CD4-positive, alpha-beta T cell treated with Interleukin-4 for 4 hours (primary cell): ENCODE results near the gene TMEM38A.
A peak's percentile ranks its signal among the peaks of the same experiment; 100 is the strongest.

Experiments used
- DNase-seq: peaks from one replicate; pipeline ENCODE4 v3.0.0-alpha.2; 2020

The TMEM38A gene

GRCh38 chr19:16660763-16661479 lies at the start of gene TMEM38A:
TMEM38A (plus strand) TSS chr19:16661139; CDS start chr19:16661218, 79 bp downstream.
- no peak for DNase-seq

- DNase-seq = no peak
Observed at GRCh38 chr19:16612636-16613035, 48.3 kb upstream of the TMEM38A start.

- DNase-seq = no peak
Observed at GRCh38 chr19:16613841-16614240, 47.1 kb upstream of the TMEM38A start.

GRCh38 chr19:16614941-16615340 lies 46.0 kb upstream of the TMEM38A start:
- DNase-seq = no peak

GRCh38 chr19:16615808-16616207 lies 45.1 kb upstream of the TMEM38A start:
- no peak for DNase-seq

GRCh38 chr19:16618248-16618647 lies 42.7 kb upstream of the TMEM38A start:
- DNase-seq = no peak

GRCh38 chr19:16619457-16619856 lies 41.5 kb upstream of the TMEM38A start:
- DNase-seq = no peak

GRCh38 chr19:16620018-16620417 lies 40.9 kb upstream of the TMEM38A start:
- DNase-seq = no peak

- no peak for DNase-seq
Observed at GRCh38 chr19:16620584-16620983, 40.4 kb upstream of the TMEM38A start.

- no peak for DNase-seq
Observed at GRCh38 chr19:16621165-16621800, 39.7 kb upstream of the TMEM38A start.

- DNase-seq = no peak
Observed at GRCh38 chr19:16623066-16623465, 37.9 kb upstream of the TMEM38A start.

GRCh38 chr19:16623576-16623975 lies 37.4 kb upstream of the TMEM38A start:
- no peak for DNase-seq

- no peak for DNase-seq
Observed at GRCh38 chr19:16624236-16624635, 36.7 kb upstream of the TMEM38A start.

GRCh38 chr19:16625163-16625958 lies 35.6 kb upstream of the TMEM38A start:
- DNase-seq = no peak

GRCh38 chr19:16626796-16627192 lies 34.1 kb upstream of the TMEM38A start:
- no peak for DNase-seq

GRCh38 chr19:16627193-16627927 lies 33.6 kb upstream of the TMEM38A start:
- no peak for DNase-seq

GRCh38 chr19:16627928-16628182 lies 33.1 kb upstream of the TMEM38A start:
- DNase-seq = no peak

- peak; percentile 90 for DNase-seq
Observed at GRCh38 chr19:16628183-16628983, 32.6 kb upstream of the TMEM38A start, which contains the start of gene MED26. MED26 (minus strand) TSS chr19:16628204; CDS start chr19:16627943, 261 bp downstream.

- no peak for DNase-seq
Observed at GRCh38 chr19:16628984-16629691, 31.8 kb upstream of the TMEM38A start.

GRCh38 chr19:16631465-16631864 lies 29.5 kb upstream of the TMEM38A start:
- no peak for DNase-seq

- DNase-seq = no peak
Observed at GRCh38 chr19:16637535-16637934, 23.4 kb upstream of the TMEM38A start.

GRCh38 chr19:16638666-16639065 lies 22.3 kb upstream of the TMEM38A start:
- DNase-seq = no peak
